NCI-H2171 (cell line): Measurements from ENCODE around the gene REEP5.

Source experiments
- DNase-seq: peaks from one replicate; lab custom pipeline; 2025; lab: John Stamatoyannopoulos, UW

REEP5 gene

DNA sequence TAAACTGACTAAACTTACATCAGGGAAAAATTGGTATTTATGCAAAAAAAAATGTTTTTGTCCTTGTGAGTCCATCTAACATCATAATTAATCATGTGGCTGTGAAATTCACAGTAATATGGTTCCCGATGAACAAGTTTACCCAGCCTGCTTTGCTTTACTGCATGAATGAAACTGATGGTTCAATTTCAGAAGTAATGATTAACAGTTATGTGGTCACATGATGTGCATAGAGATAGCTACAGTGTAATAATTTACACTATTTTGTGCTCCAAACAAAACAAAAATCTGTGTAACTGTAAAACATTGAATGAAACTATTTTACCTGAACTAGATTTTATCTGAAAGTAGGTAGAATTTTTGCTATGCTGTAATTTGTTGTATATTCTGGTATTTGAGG is 77.5 kb downstream of the REEP5 start:
- no peak for DNase-seq

DNA sequence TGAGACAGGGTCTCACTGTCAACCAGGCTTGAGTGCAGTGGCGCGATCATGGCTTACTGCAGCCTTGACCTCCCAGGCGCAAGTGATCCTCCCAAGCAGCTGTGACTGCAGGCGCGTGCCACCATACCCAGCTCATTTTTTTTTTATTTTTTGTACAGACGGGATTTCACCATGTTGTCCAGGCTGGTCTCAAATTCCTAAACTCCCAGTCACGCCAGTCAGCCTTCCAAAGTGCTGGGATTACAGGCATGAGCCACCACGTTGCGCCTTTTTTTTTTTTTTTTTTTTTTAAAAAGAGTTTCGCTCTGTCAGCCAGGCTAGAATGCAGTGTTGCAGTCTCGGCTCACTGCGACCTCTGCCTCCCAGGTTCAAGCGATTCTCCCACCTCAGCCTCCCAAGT is 88.1 kb downstream of the REEP5 start:
- DNase-seq: no peak

DNA sequence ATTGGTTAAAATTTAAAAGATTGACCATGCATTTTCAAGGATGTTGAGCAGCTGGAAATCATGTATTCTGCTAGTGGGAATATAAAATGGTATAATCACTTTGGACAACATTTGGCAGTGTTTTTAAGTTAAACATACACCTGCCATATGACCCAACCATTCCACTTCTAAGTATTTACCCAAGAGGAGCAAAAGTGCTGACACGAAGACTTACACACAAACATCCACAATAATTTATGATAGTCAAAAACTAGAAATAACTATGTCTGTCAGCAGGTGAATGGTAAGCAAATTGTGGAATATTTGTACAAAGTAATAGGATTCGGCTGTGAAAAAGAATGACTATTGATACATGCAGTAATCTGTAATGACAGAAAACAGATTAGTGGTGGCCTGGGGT is 91.6 kb downstream of the REEP5 start:
- no peak for DNase-seq
